Aorta (tissue), 5 donors: ENCODE results near the gene PDE8A. TPM values are rescaled to one million over a fixed set of nuclear protein-coding genes. Genes with fewer than 3 reads are reported as not detected.
"Not testable (repeated sequence)": the region's sequence is repeated elsewhere in the genome, so short reads cannot be mapped to it uniquely, and the experiment has no call there.

Experiments used
- ATAC-seq: fragments of 200-7000 bp; cut with Tn5 transposase; one replicate; pipeline ENCODE4 v1.9.1; 2022; ENCODE audit warnings: moderate library complexity; ENCODE audit not compliant: low FRiP score
- DNase-seq, 2 donors: peaks; one replicate each; pipeline ENCODE4 v3.0.0-alpha.2; 2020
- H3K27ac ChIP-seq, 2 donors: one replicate each; pipeline ENCODE4 v1.5.1; 2013; ENCODE audit warnings: low read length in 2 of 2, mild to moderate bottlenecking in 2 of 2, moderate library complexity in 2 of 2, control low read depth in 1 of 2, inconsistent platforms in 1 of 2, low read depth in 1 of 2
- H3K27me3 ChIP-seq, 2 donors: one replicate each; pipeline ENCODE4 v1.6.1; 2013; ENCODE audit warnings: control low read depth in 1 of 2, low read length in 1 of 2, mild to moderate bottlenecking in 1 of 2, moderate library complexity in 1 of 2; ENCODE audit not compliant: insufficient read depth in 2 of 2, control insufficient read depth in 1 of 2
- H3K36me3 ChIP-seq, 2 donors: one replicate each; pipeline ENCODE4 v1.6.1; 2013; ENCODE audit warnings: control low read depth in 1 of 2, low read length in 1 of 2, mild to moderate bottlenecking in 1 of 2; ENCODE audit not compliant: insufficient read depth in 2 of 2, control insufficient read depth in 1 of 2
- H3K4me1 ChIP-seq, 2 donors: one replicate each; pipeline ENCODE4 v1.6.1; 2013; ENCODE audit warnings: low read length in 2 of 2, control low read depth in 1 of 2, mild to moderate bottlenecking in 1 of 2, moderate library complexity in 1 of 2; ENCODE audit not compliant: insufficient read depth in 2 of 2, control insufficient read depth in 1 of 2
- H3K4me3 ChIP-seq, 2 donors: one replicate each; pipeline ENCODE4 v1.5.1; 2013; ENCODE audit warnings: low read length in 2 of 2, control low read depth in 1 of 2, mild to moderate bottlenecking in 1 of 2
- H3K9me3 ChIP-seq: one replicate; pipeline ENCODE4 v1.6.1; 2013; ENCODE audit warnings: mild to moderate bottlenecking, low read length; ENCODE audit not compliant: control insufficient read depth
- WGBS, 2 donors: extraction: QIAGEN DNeasy Blood & Tissue Kit; methylation state at CpG; one replicate each; pipeline ENCODE4 v1.1.7; 2013; 5-methylcytosine and 5-hydroxymethylcytosine counted together
- intact Hi-C, 2 donors: fragments of 100-400 bp; cut with DNase I; formaldehyde crosslinking; loops; one replicate each; pipeline versions ENCODE4 v1.14.2 to v1.15.0; 2022
- polyA plus RNA-seq, 2 donors: library from polyadenylated mRNA; stranded (reverse); fragments of 200-250 nt; gene quantifications; one replicate each; pipeline ENCODE4 v1.2.3, GENCODE V29; 2013
- total RNA-seq, 2 donors: library from RNA; stranded (reverse); fragmentation: NEBNext Ultra II Directional; extraction: Animal tissue kit (Norgen Biotek cat#: 25700); gene quantifications; one replicate each; pipeline ENCODE4 v1.2.1, GENCODE V29; 2021
- donor health status: healthy with polysubstance abuse.
- donor health status: Bipolar disorder and iron deficiency.
- donor health status: DM: no; HTN: no; CAD: no.
- donor health status: DM: no; HTN: no; CAD: no.
- donor health status: DM: yes; HTN: yes; CAD: no.

Gene PDE8A
- total and polyA plus RNA-seq, 4 donors = 8.5 to 71.1 (median 46.6) TPM

DNA sequence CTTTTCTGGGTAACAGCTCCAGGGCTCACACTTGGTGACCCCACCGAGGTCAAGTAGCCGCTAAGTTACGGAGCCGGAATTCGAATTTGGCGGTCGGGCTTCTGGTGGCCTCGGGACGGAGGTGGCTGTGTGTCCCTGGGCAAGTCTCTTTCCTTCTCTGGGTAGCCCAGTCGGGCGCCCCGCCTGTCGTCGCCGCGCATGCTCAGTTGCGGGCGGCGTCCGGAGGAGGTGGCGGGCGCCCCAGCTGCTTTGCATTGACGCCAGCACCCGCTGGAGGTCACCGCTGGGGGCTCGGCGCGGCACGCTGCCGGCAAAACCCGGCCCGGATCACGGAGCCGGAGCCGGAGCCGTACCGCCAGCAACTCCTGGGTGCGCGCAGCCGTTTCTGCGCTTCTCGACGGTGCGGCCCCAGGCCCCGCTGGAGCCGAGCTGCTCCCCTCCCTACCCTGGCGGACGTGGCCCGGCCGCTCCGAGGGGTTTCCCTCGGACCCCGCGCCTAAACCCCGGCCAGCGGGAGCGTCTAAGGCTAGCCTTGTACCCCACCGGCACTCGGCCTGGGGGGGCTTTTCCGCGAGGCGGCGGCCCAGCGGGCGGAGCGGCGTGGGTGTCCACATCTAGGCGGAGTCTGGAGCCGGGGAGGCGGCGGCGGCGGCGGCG is 474 bp upstream of the PDE8A start:
- WGBS, 2 donors = 0% methylated on average over 69 to 75 of the region's 75 CpGs
- DNase-seq (peak; percentile 97), ATAC-seq (peak; percentile 96)
- Histone ChIP-seq H3K9me3 (no peaks in the 10 kb centered on the region), H3K4me1 (no peaks in the 10 kb centered on the region), H3K4me3 (peak overlapping the region; percentile 75 to 83), H3K27ac (peak overlapping the region; percentile 69 to 74), H3K27me3 (no peaks in the 10 kb centered on the region), H3K36me3 (no peaks in the 10 kb centered on the region)
- intact Hi-C loops = loop anchor here in 1 of 2 donors (10.0 kb wide), 1 partner anchor 64 kb away; no protein-coding TSS in a partner anchor

- WGBS, 2 donors = 2% methylated on average over 40 to 46 of the region's 46 CpGs
- ATAC-seq (no peak), DNase-seq (peak; percentile 62 to 81)
- intact Hi-C loops = loop anchor here in 1 of 2 donors (10.0 kb wide), 1 partner anchor 62 kb away; no protein-coding TSS in a partner anchor
- Histone ChIP-seq H3K4me1 (no peaks in the 10 kb centered on the region), H3K4me3 (peak overlapping the region; percentile 75 to 83), H3K9me3 (no peaks in the 10 kb centered on the region), H3K27me3 (no peaks in the 10 kb centered on the region), H3K36me3 (no peaks in the 10 kb centered on the region), H3K27ac (peak overlapping the region; percentile 69 to 74)
These were observed 755 bp downstream of the PDE8A start for GRCh38 chr15:84982301-84982920.

GRCh38 chr15:84983294-84983693 is 1.6 kb downstream of the PDE8A start:
- Histone ChIP-seq H3K27ac (no peak overlapping the region), H3K27me3 (no peaks in the 10 kb centered on the region), H3K4me1 (no peaks in the 10 kb centered on the region), H3K36me3 (no peaks in the 10 kb centered on the region), H3K4me3 (peak overlapping the region in 1 of 2 donors; percentile 75), H3K9me3 (no peaks in the 10 kb centered on the region)
- DNase-seq = no peak
- no peak for ATAC-seq
- intact Hi-C loops = loop anchor here in 1 of 2 donors (10.0 kb wide), 1 partner anchor 62 kb away; no protein-coding TSS in a partner anchor
- WGBS, 2 donors = 29 to 32% methylated on average over 4 of the region's 4 CpGs

- H3K4me3 ChIP-seq = no peak overlapping the region
- ATAC-seq (no peak), DNase-seq (no peak)
- no peaks in the 10 kb centered on the region for H3K4me1 ChIP-seq
- H3K27ac ChIP-seq = no peak overlapping the region
- 67 to 77% methylated on average over 2 of the region's 2 CpGs for WGBS, 2 donors
- H3K9me3 ChIP-seq = no peaks in the 10 kb centered on the region
- intact Hi-C loops = loop anchor here in 1 of 2 donors (10.0 kb wide), 1 partner anchor 61 kb away; no protein-coding TSS in a partner anchor
- no peaks in the 10 kb centered on the region for H3K27me3 ChIP-seq
- H3K36me3 ChIP-seq = no peaks in the 10 kb centered on the region
These were observed 2.1 kb downstream of the PDE8A start for GRCh38 chr15:84983711-84984110.

DNA sequence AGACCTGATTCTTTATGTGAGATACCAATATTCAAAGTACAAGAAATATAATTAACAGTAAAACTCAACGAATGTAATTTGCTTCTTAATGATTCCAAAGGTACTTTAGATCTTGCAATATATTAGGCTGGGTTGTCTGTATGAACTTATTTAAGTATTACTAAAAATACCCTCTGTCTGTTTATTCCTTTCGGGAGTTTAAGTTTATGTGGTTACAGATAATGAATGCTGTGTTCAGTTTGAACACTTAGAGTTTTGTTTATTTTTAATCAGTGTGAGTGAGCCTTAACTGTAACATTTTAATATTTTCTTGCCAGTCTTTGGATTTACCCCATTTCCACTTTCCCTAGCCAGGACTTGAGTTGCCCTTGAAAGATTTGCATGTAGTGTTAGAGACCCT is 3.5 kb downstream of the PDE8A start:
- no peaks in the 10 kb centered on the region for H3K4me1 ChIP-seq
- H3K36me3 ChIP-seq = no peaks in the 10 kb centered on the region
- no peak overlapping the region for H3K27ac ChIP-seq
- intact Hi-C loops = loop anchor here in 1 of 2 donors (10.0 kb wide), 1 partner anchor 60 kb away; no protein-coding TSS in a partner anchor
- no peaks in the 10 kb centered on the region for H3K9me3 ChIP-seq
- no peaks in the 10 kb centered on the region for H3K27me3 ChIP-seq
- 83 to 84% methylated on average over 2 of the region's 2 CpGs for WGBS, 2 donors
- no peak for ATAC-seq
- no peak overlapping the region for H3K4me3 ChIP-seq
- no peak for DNase-seq

- not testable (repeated sequence) for H3K27ac ChIP-seq, H3K4me3 ChIP-seq, H3K4me1 ChIP-seq, H3K36me3 ChIP-seq, ATAC-seq, H3K27me3 ChIP-seq, DNase-seq, H3K9me3 ChIP-seq
- intact Hi-C loops = loop anchor here in 1 of 2 donors (10.0 kb wide), 1 partner anchor 57 kb away; no protein-coding TSS in a partner anchor
- 97 to 98% methylated on average over 9 of the region's 9 CpGs for WGBS, 2 donors
These were observed 5.7 kb downstream of the PDE8A start for GRCh38 chr15:84987351-84987750.

DNA sequence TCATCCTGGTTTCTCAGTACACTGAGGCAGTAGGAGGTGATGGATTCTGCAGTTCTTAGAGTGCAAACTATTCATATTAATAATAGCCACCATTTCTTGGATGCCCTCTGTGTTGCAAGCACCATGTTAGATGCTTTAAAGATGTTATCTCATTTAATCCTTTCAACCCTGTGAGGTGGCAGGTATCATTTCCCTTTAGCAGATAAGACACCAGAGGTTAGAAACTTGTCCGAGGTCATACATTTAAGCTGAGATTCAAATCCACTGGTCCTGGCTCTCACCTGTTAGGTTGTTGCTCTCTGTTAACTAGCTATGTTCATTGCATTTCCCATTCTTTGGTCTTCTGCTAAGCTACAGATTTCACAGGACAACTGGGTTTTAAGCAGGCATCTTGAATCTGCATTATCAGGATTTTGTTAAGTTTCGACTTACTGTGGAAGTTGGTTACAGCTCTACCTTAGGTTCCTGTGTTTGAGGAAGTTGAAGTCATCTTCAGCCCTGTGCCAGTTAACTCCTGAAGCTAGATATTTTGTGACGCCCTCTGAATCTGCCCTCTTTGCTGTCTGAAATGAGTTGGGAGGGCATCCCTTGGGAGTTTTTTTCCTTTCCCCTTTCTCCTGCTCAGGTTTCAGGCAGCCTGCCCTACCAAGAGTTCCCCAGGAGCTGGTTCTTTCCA is 6.4 kb downstream of the PDE8A start:
- Histone ChIP-seq H3K9me3 (no peaks in the 10 kb centered on the region), H3K4me1 (no peaks in the 10 kb centered on the region), H3K27ac (no peak overlapping the region), H3K4me3 (no peak overlapping the region), H3K27me3 (no peaks in the 10 kb centered on the region), H3K36me3 (no peaks in the 10 kb centered on the region)
- intact Hi-C loops = loop anchor here in 1 of 2 donors (10.0 kb wide), 1 partner anchor 57 kb away; no protein-coding TSS in a partner anchor
- DNase-seq = no peak
- ATAC-seq = no peak
- 93 to 97% methylated on average over 3 of the region's 3 CpGs for WGBS, 2 donors

GRCh38 chr15:84988909-84989644 is 7.4 kb downstream of the PDE8A start:
- Histone ChIP-seq H3K27me3 (no peaks in the 10 kb centered on the region), H3K9me3 (no peaks in the 10 kb centered on the region), H3K4me3 (no peak overlapping the region), H3K36me3 (no peaks in the 10 kb centered on the region), H3K27ac (no peak overlapping the region), H3K4me1 (no peaks in the 10 kb centered on the region)
- DNase-seq (no peak), ATAC-seq (no peak)
- intact Hi-C loops = loop anchor here in 1 of 2 donors (10.0 kb wide), 1 partner anchor 56 kb away; no protein-coding TSS in a partner anchor
- 85 to 96% methylated on average over 2 of the region's 2 CpGs for WGBS, 2 donors
